HepG2 (cell line): ENCODE results near the gene DUS3L. TPM values are rescaled to one million over a fixed set of nuclear protein-coding genes. Genes with fewer than 3 reads are reported as not detected.
A peak's percentile ranks its signal among the peaks of the same experiment; 100 is the strongest.

Experiments
- BCL6 ChIP-seq: IDR thresholded peaks from 2 replicates; pipeline ENCODE4 v1.6.1; 2016; ENCODE audit warnings: missing genetic modification reagents, missing compliant biosample characterization
- EEA1 ChIP-seq: sonication (generic); formaldehyde crosslinking; IDR thresholded peaks from 2 replicates; pipeline ENCODE4 v1.5.1; 2020; ENCODE audit warnings: mild to moderate bottlenecking, missing genetic modification reagents, borderline replicate concordance
- PITX1 ChIP-seq: sonication (generic); formaldehyde crosslinking; IDR thresholded peaks from 2 replicates; pipeline ENCODE4 v1.5.1; 2020; ENCODE audit warnings: mild to moderate bottlenecking, missing genetic modification reagents
- SNAPC4 ChIP-seq: sonication (generic); formaldehyde crosslinking; IDR thresholded peaks from 2 replicates; pipeline ENCODE4 v1.4.0; 2020; ENCODE audit warnings: mild to moderate bottlenecking, missing genetic modification reagents
- STAT6 ChIP-seq: sonication (generic); formaldehyde crosslinking; IDR thresholded peaks from 2 replicates; pipeline ENCODE4 v1.4.0; 2020; ENCODE audit warnings: missing genetic modification reagents, mild to moderate bottlenecking, borderline replicate concordance
- ZMYM3 ChIP-seq: sonication (generic); formaldehyde crosslinking; IDR thresholded peaks from 2 replicates; pipeline ENCODE4 v1.5.1; 2020; ENCODE audit warnings: mild to moderate bottlenecking, missing genetic modification reagents
- ZNF574 ChIP-seq: sonication (generic); formaldehyde crosslinking; IDR thresholded peaks from 2 replicates; pipeline ENCODE4 v1.4.0; 2020; ENCODE audit warnings: missing genetic modification reagents
- ZNF766 ChIP-seq: sonication (generic); formaldehyde crosslinking; IDR thresholded peaks from 2 replicates; pipeline ENCODE4 v1.5.0; 2020; ENCODE audit warnings: missing genetic modification reagents, borderline replicate concordance
- ZNF770 ChIP-seq: sonication (generic); formaldehyde crosslinking; IDR thresholded peaks from 2 replicates; pipeline ENCODE4 v1.5.0; 2020; ENCODE audit warnings: mild to moderate bottlenecking, missing genetic modification reagents
- ZUFSP ChIP-seq: sonication (generic); formaldehyde crosslinking; IDR thresholded peaks from 2 replicates; pipeline ENCODE4 v1.9.0; 2021; ENCODE audit warnings: missing genetic modification reagents, mild to moderate bottlenecking, borderline replicate concordance
- polyA plus RNA-seq, 8 experiments: library from polyadenylated mRNA; depleted of rRNA in 3 of 8; stranded (reverse) in 7 of 8; unstranded in 1 of 8; fragments of >200 nt; fragmentation: Illumina TruSeq in 4 of 8; extraction: Trizol in 4 of 8; gene quantifications; 2 replicates each; pipeline versions ENCODE4 v1.2.1 to v1.2.3, GENCODE V29; 2011 to 2016; ENCODE audit warnings: low read depth in 4 of 8, missing spikeins in 1 of 8, mixed read lengths in 1 of 8; ENCODE audit not compliant: insufficient read depth in 1 of 8
- total RNA-seq, 5 experiments: library from RNA; depleted of rRNA; stranded (reverse); fragments of >200 nt; fragmentation: Illumina TruSeq; extraction: Trizol; gene quantifications; 2 replicates each; pipeline ENCODE4 v1.2.3, GENCODE V29; 2016; ENCODE audit warnings: low read depth in 1 of 5
- TF ChIP-seq, protein P1 (sequence below): sonication (generic); formaldehyde crosslinking; IDR thresholded peaks from 2 replicates; pipeline ENCODE4 v1.8.0; 2022; ENCODE audit warnings: missing genetic modification reagents, low read depth, mild to moderate bottlenecking, borderline replicate concordance

DUS3L gene
- total and polyA plus RNA-seq, 2 of the 13 experiments (the other 11 are each of a cell fraction or from before 2014, with no cell fraction given), result 13.3 to 25.1 TPM

DNA sequence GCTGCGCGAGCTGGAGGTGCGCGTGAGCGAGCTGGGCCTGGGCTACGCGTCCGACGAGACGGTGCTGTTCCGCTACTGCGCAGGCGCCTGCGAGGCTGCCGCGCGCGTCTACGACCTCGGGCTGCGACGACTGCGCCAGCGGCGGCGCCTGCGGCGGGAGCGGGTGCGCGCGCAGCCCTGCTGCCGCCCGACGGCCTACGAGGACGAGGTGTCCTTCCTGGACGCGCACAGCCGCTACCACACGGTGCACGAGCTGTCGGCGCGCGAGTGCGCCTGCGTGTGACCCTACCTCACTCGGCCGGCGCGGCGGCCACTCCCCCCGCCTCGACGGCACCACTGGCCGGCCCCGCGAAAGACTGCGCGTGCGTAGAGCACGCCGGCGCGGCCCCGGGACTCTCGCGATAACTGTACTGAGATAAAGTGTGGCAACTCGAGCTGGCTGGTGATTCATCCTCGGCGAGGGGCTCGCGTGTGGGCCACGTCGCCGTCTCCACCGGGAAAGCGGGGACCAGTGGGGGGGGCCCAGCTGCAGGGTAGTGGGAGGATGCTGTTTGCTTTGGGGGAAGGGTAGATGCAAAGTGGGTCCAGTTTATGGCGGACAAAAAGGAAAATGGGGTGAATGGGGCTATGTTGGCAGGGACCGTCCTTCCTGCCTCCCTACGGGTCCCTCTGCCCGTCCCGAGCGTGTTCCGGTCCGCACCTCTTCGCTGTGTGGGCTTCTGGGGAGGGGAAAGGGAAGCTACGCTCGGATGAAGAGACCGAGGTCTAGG lies 37.1 kb upstream of the DUS3L start (continued):
- TF ChIP-seq EEA1 (CRISPR knock-in tag), result peak; percentile 58; the same call in 1 of the 2 replicates
- TF ChIP-seq ZMYM3 (CRISPR knock-in tag), result peak; percentile 37; the same call in 1 of the 2 replicates
- TF ChIP-seq ZUFSP (CRISPR knock-in tag), result no peak
- no peak for TF ChIP-seq BCL6 (CRISPR knock-in tag)
- TF ChIP-seq ZNF766 (CRISPR knock-in tag), result no peak
- TF ChIP-seq, protein P1, sequence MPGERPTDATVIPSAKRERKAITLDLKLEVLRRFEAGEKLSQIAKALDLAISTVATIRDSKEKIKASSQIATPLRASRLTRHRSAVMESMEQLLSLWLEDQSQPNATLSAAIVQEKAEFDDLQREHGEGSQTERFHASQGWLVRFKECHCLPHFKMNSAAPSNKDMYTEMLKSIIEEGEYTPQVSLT (CRISPR knock-in tag), result no peak; the same call in 1 of the 2 replicates
- TF ChIP-seq PITX1 (CRISPR knock-in tag), result peak; percentile 47; the same call in 1 of the 2 replicates
- peak; percentile 85; the same call in 1 of the 2 replicates for TF ChIP-seq SNAPC4 (CRISPR knock-in tag)
- TF ChIP-seq ZNF770 (CRISPR knock-in tag), result peak; percentile 63
- TF ChIP-seq STAT6 (CRISPR knock-in tag), result peak; percentile 80; the same call in 1 of the 2 replicates
- peak; percentile 70 for TF ChIP-seq ZNF574
